Right lobe of liver (tissue), 4 donors: Measurements from ENCODE around the gene FCGR3B.
"Not testable (repeated sequence)": the region's sequence is repeated elsewhere in the genome, so short reads cannot be mapped to it uniquely, and the experiment has no call there.

ENCODE experiments used
- CTCF ChIP-seq, 4 donors: fragments of 200-600 bp in 3 of 4; fragments of 450-650 bp in 1 of 4; IDR thresholded peaks; one replicate each; pipeline versions ENCODE4 v1.5.1 to v1.8.0; 2016 to 2022; ENCODE audit warnings: antibody characterized with exemption in 4 of 4, mild to moderate bottlenecking in 2 of 4
- POLR2A ChIP-seq: fragments of 450-650 bp; IDR thresholded peaks from one replicate; pipeline ENCODE4 v1.6.1; 2017; ENCODE audit warnings: antibody characterized with exemption, mild to moderate bottlenecking
- donor health status: DM: no; HTN: no; CAD: no.
- donor health status: DM: no; HTN: no; CAD: no.
- donor health status: DM: no; HTN: yes; CAD: no.

- TF ChIP-seq CTCF (IDR thresholded peaks at IDR 0.05); POLR2A: not testable (repeated sequence)
Measured at GRCh38 chr1:161636976-161637375, 6.0 kb upstream of the FCGR3B start.
